ENCODE data around the gene ITPRIP.

The ITPRIP gene, protein sequence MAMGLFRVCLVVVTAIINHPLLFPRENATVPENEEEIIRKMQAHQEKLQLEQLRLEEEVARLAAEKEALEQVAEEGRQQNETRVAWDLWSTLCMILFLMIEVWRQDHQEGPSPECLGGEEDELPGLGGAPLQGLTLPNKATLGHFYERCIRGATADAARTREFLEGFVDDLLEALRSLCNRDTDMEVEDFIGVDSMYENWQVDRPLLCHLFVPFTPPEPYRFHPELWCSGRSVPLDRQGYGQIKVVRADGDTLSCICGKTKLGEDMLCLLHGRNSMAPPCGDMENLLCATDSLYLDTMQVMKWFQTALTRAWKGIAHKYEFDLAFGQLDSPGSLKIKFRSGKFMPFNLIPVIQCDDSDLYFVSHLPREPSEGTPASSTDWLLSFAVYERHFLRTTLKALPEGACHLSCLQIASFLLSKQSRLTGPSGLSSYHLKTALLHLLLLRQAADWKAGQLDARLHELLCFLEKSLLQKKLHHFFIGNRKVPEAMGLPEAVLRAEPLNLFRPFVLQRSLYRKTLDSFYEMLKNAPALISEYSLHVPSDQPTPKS

DNA sequence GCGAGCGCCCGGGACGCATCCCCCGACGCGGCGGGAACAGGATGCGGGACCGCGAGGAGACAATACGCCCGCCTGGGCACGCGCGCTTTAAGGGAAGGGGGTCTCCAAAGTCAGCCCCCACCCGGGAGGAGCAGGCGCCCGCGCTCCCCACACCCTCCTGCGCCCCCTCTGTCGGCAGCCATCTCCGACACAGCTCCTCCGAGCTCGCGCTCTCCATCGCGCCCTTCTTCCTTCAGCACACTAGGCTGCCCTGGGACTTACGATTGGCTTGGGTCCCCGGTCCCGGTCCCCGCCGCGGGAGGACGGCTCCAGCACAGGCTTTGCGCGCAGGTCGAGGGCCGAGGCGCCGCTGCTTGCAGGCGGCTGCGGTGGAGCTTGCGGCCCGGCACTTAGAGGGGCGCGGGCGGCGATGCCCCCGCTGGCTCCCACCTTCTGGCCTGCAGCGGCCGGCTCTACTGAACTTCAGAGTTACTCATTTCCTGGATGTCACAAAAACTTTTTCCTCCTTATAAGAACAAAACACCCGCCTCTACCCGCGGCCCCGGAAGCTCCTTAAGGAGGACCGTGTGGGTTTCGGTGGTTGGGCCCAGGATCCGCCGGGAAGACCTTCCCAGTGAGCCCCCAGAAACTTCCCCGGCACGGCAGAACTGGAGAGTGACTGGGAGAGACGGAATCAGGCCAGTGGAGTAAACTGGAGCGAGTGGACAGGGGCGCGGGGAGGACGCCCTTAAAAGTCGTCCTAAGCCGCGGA, at the start of gene ITPRIP:
Gene ITPRIP (minus strand): TSS at position 481 of the 751 bp plus-strand sequence. CDS start 22,414 bp downstream, outside the sequence.
- Mint-ChIP-seq H3K27me3 (no peaks in the 10 kb centered on the region), H3K4me1 (peaks cover 44% of the 10 kb centered on the region), H3K36me3 (no peaks in the 10 kb centered on the region)

DNA sequence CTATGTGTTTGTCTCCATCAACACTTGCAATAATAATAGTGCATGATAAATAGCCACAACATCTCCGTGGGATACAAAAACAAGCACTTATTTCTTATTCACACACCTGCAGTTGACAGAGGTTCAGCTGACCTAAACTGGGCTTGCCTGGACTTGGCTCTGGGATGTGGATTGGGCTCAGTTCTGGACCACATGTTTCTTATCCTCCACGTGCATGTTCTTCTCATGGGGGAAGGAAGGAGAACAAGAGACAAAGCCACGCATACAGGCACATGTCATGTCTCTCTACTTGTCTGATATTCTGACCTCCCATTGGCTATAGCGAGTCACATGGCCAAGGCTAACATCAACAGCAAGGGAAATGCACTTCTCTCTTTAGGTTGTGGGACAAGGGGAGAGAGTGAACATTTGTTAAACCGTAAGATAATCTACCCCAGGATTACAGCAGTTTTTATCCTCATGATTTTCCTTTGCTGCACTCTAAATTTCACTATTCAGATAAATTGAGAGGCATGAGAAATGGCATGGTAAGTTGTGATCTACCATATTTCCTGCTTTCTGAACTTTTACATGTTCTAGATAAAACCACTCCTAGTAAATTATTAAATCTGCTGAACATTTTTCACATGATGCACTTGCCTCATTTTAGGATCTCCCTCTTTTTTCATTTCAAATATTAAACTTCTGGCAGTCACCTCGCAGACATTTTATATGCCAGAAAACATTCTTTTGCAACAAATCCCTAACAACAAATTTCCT, 49.0 kb upstream of the ITPRIP start:
- H3K36me3 Mint-ChIP-seq: peaks cover 1% of the 10 kb centered on the region
- H3K4me1 Mint-ChIP-seq: peaks cover 16% of the 10 kb centered on the region
- no peak overlapping the region for H3K4me3 Mint-ChIP-seq
- peaks cover 6% of the 10 kb centered on the region for H3K27me3 Mint-ChIP-seq
- H3K27ac Mint-ChIP-seq: no peak overlapping the region
- H3K9me3 Mint-ChIP-seq: peaks cover 6% of the 10 kb centered on the region

More for the DNA sequence above, at the start of gene ITPRIP:
- no peaks in the 10 kb centered on the region for H3K9me3 Mint-ChIP-seq
- H3K27ac Mint-ChIP-seq: peak within 1 kb of the TSS; percentile 100
- H3K4me3 Mint-ChIP-seq: peak within 1 kb of the TSS; percentile 92

DNA sequence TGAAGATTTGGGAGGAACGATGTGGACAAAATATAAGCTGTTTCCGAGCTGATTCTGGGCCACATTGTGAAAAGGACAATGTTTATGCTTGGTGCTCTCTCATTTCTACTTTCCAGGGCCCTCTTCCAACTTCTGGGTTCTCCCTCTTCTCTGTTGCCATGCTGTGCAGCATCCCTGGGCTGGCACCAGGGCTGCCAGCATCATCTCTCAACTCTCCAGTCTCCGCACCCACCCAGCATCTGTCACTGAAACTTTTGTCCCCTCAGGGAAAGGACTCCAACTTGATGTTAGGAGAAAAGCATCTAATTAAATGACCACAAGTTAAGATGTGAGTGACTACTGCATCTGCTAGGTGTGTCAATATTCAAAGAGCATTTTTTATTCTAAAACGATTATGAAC, 42.1 kb upstream of the ITPRIP start:
- H3K9me3 Mint-ChIP-seq: peaks cover 3% of the 10 kb centered on the region
- no peak overlapping the region for H3K27ac Mint-ChIP-seq
- H3K4me1 Mint-ChIP-seq: no peaks in the 10 kb centered on the region
- no peak overlapping the region for H3K4me3 Mint-ChIP-seq
- H3K27me3 Mint-ChIP-seq: peaks cover 9% of the 10 kb centered on the region
- H3K36me3 Mint-ChIP-seq: no peaks in the 10 kb centered on the region

DNA sequence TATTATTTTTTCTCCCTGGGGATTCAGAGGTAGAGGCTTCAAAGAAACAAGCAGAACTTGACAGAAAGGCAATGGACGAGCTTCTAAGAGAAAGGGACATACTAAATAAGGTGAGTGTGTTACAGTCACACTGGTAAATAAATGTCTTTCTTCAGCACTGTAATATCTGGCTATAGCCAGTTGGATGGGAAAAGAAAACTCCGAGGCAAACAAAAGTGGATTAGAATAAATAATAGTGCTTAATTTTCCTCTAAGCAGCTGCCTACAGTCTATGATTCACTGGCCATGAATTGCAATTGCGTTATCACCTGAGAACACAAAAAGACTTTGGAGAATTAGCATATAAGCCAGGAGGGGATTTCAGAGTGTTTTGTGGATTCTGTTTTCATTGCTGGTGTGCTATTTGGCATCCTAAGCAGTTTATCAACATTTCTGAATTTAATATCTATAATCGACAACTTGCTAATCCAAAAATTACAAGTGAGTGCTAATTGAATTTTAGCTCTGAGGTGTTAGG, 38.6 kb upstream of the ITPRIP start:
- no peaks in the 10 kb centered on the region for H3K9me3 Mint-ChIP-seq
- peaks cover 17% of the 10 kb centered on the region for H3K27me3 Mint-ChIP-seq
- no peak overlapping the region for H3K27ac Mint-ChIP-seq
- H3K36me3 Mint-ChIP-seq: no peaks in the 10 kb centered on the region
- H3K4me3 Mint-ChIP-seq: no peak overlapping the region
- H3K4me1 Mint-ChIP-seq: no peaks in the 10 kb centered on the region

DNA sequence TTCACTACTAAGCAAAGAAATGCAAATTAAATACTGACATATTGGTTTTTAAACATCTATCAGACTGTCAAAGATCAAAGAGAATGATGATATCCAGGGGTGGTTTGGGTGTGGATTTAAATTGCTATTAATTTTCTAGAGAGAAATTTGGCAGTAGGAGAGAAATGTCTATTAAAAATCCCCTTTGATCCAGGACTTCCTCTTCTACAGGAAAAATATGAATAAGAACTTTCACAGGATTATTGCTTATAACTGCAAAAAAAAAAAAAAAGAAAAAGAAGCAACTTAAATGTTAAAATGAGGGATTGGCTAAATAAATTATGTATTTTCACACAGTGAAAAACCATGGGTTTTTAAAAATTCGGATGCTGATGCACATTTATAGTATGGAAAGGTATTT, 36.3 kb upstream of the ITPRIP start:
- Mint-ChIP-seq H3K27ac (no peak overlapping the region), H3K27me3 (peaks cover 16% of the 10 kb centered on the region), H3K4me1 (no peaks in the 10 kb centered on the region), H3K4me3 (no peak overlapping the region), H3K9me3 (no peaks in the 10 kb centered on the region), H3K36me3 (no peaks in the 10 kb centered on the region)

DNA sequence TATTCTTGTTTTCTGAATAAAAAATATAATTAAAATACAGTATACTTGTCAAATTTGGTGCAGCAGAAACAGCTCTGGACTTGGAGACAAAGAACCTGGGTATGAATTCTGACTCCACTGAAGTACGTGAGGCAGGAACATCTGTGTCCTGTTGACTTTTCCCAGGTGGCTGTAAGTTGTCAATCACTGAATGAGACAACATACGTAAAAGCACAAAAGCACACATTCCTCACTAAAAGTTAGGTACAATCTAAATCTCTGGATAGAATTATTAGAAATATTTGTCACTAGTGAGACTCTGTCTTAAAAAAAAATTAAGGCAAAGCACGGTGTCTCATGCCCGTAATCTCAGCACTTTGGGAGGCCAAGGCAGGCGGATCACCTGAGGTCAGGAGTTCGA, 33.5 kb upstream of the ITPRIP start:
- H3K27me3 Mint-ChIP-seq: peaks cover 16% of the 10 kb centered on the region
- no peaks in the 10 kb centered on the region for H3K9me3 Mint-ChIP-seq
- no peak overlapping the region for H3K27ac Mint-ChIP-seq
- no peak overlapping the region for H3K4me3 Mint-ChIP-seq
- H3K4me1 Mint-ChIP-seq: no peaks in the 10 kb centered on the region
- no peaks in the 10 kb centered on the region for H3K36me3 Mint-ChIP-seq

DNA sequence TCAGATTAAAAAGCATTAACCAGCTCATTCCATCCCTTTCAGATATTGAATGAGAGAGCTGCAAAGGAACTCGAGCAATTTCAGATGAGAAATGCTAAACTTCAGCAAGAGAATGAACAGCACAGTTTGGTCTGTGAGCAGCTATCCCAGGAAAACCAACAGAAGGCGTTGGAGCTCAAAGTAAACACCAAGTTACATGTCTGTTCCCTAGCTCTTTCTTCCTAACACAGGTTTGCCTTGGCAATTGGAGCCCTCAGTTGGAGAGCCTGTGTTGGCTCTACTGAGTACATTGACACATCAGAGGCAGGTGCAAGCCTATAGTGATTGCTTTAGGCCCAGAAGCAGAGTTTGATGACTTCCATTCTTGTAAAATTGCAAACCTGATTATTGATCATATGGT, 30.1 kb upstream of the ITPRIP start:
- Mint-ChIP-seq H3K27me3 (peaks cover 9% of the 10 kb centered on the region), H3K4me3 (no peak overlapping the region), H3K4me1 (no peaks in the 10 kb centered on the region), H3K9me3 (no peaks in the 10 kb centered on the region), H3K36me3 (no peaks in the 10 kb centered on the region), H3K27ac (no peak overlapping the region)

DNA sequence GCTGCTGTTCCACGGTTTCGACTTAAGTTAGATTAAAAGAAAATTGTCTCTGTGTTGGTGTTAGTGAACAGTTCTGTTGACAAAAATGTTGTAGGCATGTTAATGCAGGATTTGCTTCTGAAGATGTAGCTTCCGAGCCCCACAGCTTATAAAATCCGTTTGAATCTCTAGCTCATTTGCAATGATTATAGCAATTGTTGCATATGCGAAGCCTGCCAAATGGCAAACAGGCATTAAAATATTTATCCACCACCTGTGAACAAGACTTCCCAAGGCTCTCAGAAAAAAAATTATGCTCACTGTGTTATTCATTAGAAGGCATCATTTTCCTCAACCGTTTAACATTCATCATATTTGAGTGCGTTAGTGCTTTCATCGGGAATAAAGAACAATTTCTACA, 29.6 kb upstream of the ITPRIP start:
- H3K4me1 Mint-ChIP-seq: no peaks in the 10 kb centered on the region

DNA sequence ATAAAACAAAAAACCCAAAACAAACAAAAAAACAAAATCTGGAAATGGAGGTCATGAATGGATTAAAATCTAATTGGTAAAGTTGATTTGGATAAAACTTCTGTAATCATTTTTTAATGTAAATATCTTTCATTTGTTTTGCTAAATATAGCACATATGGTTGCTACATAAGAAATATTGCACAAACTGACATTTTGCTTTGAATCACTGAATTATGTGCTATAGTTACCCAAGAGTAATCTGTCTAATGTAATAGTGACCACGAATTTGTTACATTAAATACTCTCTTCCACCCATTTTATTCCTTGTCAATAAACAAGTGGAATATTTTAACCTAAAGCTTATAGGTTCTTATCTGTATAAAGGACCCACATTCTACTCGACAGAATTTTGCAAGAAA, 21.5 kb upstream of the ITPRIP start:
- no peaks in the 10 kb centered on the region for H3K4me1 Mint-ChIP-seq
- peaks cover 3% of the 10 kb centered on the region for H3K27me3 Mint-ChIP-seq
- no peak overlapping the region for H3K27ac Mint-ChIP-seq
- no peak overlapping the region for H3K4me3 Mint-ChIP-seq
- H3K36me3 Mint-ChIP-seq: no peaks in the 10 kb centered on the region
- H3K9me3 Mint-ChIP-seq: no peaks in the 10 kb centered on the region

More for the DNA sequence above, 29.6 kb upstream of the ITPRIP start:
- H3K9me3 Mint-ChIP-seq: no peaks in the 10 kb centered on the region
- H3K36me3 Mint-ChIP-seq: no peaks in the 10 kb centered on the region
- peaks cover 8% of the 10 kb centered on the region for H3K27me3 Mint-ChIP-seq
- no peak overlapping the region for H3K27ac Mint-ChIP-seq
- no peak overlapping the region for H3K4me3 Mint-ChIP-seq

DNA sequence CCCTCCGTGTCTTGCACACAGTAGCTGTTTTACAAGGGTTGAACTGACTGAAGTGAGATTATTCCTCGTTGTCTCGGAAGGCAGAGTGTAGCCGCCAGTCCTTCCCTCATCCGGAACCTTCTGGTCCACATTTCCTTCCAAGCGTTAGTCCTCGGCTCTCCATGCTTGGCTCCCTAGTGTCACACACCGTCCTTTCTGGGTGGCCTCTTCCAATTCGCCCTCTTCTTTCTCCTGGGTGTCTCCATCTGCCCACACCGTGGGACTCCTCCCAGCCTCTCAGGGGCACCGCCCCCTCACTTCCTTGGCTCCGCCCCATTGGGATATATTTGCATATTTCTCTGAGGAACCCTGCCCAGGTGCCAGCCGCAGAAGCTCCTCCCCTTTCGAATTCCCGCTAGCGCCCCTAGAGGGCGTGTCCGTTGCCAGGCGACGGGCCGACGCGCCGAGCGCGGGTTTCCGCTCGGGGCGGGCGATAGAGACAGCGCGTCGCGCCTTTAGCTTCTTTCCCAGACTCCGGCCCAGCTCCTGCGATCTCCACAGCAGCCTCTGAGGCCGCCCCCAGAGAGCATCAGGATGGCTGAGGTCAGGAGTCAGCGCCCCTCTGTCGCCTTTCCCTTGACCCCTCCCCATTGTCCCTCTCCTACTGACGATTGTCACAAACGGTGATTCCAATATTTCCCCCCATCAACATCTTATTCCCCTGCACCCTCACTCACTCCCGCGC, 15.2 kb upstream of the ITPRIP start, which contains the start of gene CFAP58:
Gene CFAP58 (plus strand): TSS at position 509 of the 724 bp plus-strand sequence. CDS start 65 bp downstream, at position 574.
- H3K36me3 Mint-ChIP-seq: no peaks in the 10 kb centered on the region
- H3K9me3 Mint-ChIP-seq: no peaks in the 10 kb centered on the region
- H3K4me1 Mint-ChIP-seq: no peaks in the 10 kb centered on the region
- no peaks in the 10 kb centered on the region for H3K27me3 Mint-ChIP-seq
- H3K27ac Mint-ChIP-seq: peak within 1 kb of the TSS; percentile 60
- H3K4me3 Mint-ChIP-seq: peak within 1 kb of the TSS; percentile 60

DNA sequence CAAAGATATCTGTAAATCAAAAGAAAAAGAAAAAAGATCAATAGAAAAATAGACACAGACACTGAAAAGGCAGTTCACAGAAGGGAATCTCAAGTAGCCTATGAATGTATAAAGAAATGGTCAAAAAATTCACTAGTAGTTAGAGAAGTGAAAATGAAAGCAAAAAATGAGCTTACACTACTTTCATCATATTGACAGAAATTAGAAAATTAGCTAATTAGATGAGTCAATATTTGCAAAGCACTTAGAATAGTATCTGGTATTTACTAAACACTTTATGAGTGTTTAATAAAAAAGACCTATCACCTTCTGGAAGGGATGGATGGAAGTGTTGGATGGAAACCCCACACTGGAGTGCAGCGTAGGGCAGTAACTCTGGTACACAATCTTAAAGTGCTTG, 13.7 kb upstream of the ITPRIP start:
- Mint-ChIP-seq H3K4me1 (peaks cover 3% of the 10 kb centered on the region), H3K27me3 (no peaks in the 10 kb centered on the region), H3K4me3 (peak overlapping the region; percentile 60), H3K9me3 (no peaks in the 10 kb centered on the region), H3K27ac (peak overlapping the region; percentile 60), H3K36me3 (no peaks in the 10 kb centered on the region)

DNA sequence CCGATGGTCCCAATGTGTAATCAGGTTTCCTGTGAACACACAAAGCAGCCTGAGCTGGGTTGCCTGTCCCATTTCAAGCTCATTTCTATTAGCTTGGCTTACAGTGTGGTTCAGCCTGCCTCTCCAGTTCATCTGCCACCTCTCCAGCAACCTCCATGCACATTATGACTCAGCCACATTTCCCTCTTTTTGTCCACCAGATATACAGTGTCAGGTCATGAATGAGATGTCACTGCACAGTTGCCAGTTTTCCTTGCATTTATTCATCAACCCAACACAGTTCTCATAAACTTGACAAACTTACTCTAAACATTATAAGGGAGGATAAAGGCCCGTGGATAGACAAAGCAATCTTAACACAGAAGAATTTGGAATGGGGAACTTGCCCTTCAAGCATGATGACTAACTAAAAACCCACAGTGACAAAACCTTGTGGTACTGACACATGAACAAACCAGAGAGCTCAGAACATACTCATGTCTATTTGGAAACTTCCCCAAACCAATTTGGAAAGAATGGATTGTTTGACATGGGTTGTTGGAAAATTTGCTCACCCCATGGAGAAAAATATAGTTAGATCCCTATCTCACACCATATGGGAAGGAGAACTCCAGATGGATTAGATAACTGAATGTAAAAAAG, 12.9 kb upstream of the ITPRIP start:
- H3K27me3 Mint-ChIP-seq: no peaks in the 10 kb centered on the region
- peaks cover 6% of the 10 kb centered on the region for H3K4me1 Mint-ChIP-seq
- peak overlapping the region; percentile 86 for H3K27ac Mint-ChIP-seq
- H3K9me3 Mint-ChIP-seq: no peaks in the 10 kb centered on the region
- H3K36me3 Mint-ChIP-seq: no peaks in the 10 kb centered on the region
- H3K4me3 Mint-ChIP-seq: peak overlapping the region; percentile 60

DNA sequence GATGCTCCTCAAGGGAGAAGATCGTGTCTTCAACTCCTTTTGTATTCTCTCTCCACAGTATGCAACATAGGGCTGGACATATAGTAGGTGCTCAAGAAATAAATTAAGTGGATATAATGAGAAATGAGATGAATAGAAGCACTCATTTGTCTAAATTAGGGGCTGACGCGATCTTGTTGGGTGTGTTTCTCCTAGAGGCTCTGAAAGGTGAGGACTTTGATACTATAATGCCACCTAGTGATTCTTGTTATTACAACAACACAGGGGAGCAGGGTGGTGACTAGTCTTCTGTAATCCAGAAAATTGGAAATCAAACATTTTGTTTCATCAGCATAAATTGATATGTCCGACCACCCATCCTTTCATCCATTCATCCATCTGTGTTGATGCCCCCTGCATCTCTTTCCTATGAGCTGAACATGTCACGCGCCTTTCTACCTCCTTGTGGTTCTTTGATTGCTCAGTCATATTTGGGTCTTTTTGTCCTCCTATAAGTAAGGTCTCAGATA, 11.9 kb upstream of the ITPRIP start:
- H3K4me1 Mint-ChIP-seq: peaks cover 16% of the 10 kb centered on the region
- H3K4me3 Mint-ChIP-seq: no peak overlapping the region
- peaks cover 4% of the 10 kb centered on the region for H3K9me3 Mint-ChIP-seq
- H3K27ac Mint-ChIP-seq: no peak overlapping the region
- H3K27me3 Mint-ChIP-seq: no peaks in the 10 kb centered on the region
- H3K36me3 Mint-ChIP-seq: no peaks in the 10 kb centered on the region

DNA sequence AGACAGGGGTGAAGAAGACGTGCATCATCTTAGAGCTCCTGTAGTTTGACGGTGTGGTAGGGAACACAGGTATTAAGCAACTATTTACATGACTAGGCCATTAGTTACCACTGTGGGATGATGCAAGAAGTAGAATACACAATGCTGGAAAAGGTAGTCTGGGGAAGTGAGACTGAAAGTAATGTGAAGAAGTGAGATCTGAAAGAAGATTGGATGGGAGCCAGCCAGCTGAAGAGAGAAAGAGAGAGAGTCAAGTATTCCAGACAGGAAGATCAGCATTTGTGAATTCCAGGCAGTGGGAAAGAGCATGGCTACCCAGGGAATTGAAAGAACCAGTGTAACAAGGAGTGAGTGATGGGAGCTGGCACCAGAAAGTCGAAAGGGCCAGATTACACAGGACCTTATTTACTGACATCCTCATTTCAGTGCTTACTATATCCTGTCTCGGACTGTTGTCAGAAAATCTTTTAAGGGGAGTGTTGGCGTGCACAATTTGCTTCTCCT, 11.4 kb upstream of the ITPRIP start:
- Mint-ChIP-seq H3K27ac (no peak overlapping the region), H3K9me3 (peaks cover 4% of the 10 kb centered on the region), H3K36me3 (no peaks in the 10 kb centered on the region), H3K27me3 (no peaks in the 10 kb centered on the region), H3K4me1 (peaks cover 16% of the 10 kb centered on the region), H3K4me3 (no peak overlapping the region)
